NCI-H187 treated with DMSO at 0.1 percent for 48 hours (cell line): ENCODE measurements around the gene TMEM218.
"Not testable (repeated sequence)": the region's sequence is repeated elsewhere in the genome, so short reads cannot be mapped to it uniquely, and the experiment has no call there.

Source experiments
- DNase-seq: peaks from one replicate; lab custom pipeline; 2025; lab: John Stamatoyannopoulos, UW

The TMEM218 gene

DNA sequence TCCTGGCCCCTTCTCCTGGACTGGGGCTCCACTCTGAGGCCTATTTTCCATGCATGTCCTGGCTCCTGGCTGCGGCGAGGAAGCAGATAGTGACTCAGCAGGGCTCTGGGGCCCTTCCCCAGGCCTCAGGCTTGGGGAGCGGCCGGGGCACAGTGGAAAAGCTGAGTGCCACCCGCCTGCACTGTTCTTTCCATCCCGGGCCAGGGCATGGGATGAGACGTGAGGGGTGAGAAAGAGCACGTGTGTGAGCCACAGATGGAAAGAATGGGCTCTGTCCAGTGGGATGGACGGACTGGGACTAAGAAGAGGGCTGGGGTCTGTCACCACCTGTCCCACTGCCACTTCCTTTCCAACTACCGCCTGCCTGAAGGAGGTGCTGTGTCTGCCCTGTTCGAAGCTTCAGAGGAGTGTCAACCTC lies 35.5 kb downstream of the TMEM218 start:
- no peak for DNase-seq

DNA sequence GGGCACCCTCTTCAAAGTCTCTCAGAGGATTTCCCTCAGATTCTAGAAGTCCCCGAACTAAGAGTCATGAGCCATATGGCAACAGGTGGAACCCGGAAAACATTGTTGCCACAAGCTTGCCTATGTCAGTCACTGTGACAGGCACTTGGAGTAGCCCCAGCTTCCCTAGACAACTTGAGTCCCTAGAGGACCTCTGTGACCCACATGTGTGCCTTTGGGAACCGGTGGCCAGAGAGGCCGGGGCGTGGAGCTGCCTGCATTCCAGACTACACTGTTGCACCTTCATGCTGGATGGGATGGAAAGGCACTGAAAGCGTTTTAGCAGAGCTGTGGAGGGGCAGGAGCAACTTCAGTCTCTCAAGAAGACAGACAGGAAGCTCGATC lies 36.2 kb downstream of the TMEM218 start:
- no peak for DNase-seq

DNA sequence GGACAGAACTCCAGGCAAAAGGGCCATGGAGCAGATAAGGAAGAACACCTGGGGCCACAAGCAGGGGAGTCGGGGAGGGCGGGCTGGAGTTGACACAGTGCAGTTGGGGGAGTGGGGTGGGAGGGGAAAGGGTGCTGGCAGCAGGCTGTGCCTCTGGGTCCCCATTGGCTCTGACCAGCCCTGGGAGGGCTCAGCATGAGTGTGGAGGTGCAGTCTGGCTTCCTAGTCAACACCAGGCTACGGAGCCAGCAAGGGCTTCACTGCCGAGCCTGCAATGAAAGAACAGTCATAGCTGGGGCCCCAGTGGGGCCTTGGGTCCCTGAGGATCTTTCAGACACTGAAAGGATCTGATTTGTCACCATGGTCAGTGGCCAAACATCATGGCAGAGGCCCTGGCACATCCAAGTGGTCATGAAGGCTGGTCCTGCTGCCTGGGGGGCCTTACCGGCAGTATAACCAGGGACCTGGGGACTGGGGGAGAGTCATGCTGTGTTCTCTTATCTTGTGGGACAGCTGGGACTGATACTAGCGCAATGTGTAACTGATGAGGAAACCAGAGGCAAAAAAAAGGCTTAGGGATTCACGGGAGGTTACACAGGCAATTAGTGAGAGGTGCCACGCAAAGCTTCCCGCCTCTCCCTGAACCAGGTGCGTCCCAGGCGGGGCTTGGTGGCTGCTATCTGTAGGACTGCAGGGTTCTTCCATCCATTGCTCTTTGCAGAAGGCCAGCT lies 36.8 kb downstream of the TMEM218 start:
- no peak for DNase-seq

DNA sequence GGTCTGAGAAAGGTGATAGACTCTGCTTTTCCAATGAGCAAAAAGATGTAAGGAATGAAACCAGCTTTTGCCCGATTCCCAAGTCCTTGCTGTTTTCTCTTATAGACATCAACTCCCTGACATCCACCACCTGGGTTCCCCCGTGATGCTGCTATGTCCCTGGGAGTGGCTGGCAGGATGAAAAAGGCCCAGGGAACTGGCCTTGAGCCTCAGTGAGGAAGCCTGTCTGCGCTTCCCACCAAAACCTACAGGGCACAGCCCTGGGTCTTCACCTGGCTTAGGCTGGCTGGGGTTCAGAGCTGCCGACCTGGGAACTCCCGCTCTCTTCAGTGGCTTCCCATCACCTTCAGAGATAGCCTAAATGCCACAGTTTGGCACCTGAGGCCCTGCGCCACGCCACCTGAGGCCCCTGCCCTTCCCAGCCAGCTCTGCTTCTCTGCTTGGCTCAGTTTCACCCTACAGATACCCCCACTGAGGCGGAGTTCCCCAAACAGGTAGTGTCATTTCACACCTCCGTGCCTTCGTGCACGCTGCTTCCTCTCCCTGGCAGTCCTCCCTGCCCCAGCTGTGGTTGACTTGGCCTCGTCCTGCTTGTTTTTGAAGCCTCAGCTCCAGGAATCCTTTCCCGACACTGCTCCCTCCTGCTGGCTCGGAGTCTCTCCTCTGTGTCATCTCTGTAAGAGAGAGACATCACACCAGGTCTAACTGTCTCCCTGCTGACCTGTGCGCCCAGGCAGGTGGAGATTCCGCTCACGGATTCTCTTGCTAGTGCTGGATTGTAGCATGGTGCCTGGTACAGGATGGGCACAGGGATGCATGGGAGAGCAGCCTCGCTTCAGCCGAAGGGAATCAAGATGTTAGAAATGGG lies 37.6 kb downstream of the TMEM218 start:
- no peak for DNase-seq

DNA sequence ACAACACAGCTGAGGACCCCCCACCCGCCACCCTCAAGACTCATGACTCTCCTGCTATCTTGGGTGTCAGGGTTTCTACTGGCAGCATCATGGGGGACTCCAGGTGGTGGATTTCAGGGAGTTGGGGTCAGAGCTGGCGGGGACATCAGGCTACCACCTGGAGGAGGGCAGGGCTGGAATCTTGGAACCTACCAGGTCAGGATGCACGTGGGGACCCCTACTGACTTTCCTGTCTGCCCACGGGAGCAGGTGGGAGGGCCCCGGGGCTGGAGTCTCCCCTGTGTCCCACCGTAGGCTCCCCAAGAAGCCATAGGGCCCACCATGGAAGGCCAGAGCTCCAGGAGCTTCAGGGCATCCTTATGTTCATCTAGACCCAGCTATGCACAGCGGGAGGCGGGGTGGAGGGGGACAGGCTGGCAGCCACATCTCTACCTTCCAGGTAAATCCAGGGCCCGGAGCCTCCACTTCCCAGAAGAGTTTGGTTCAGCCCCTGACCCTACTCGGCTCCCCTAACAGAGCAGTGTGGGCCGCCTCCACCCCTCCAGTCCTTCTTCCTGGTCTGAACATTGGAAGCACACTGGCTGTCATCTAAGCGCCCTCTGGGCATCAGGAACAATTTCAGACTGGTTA lies 38.4 kb downstream of the TMEM218 start:
- no peak for DNase-seq

DNA sequence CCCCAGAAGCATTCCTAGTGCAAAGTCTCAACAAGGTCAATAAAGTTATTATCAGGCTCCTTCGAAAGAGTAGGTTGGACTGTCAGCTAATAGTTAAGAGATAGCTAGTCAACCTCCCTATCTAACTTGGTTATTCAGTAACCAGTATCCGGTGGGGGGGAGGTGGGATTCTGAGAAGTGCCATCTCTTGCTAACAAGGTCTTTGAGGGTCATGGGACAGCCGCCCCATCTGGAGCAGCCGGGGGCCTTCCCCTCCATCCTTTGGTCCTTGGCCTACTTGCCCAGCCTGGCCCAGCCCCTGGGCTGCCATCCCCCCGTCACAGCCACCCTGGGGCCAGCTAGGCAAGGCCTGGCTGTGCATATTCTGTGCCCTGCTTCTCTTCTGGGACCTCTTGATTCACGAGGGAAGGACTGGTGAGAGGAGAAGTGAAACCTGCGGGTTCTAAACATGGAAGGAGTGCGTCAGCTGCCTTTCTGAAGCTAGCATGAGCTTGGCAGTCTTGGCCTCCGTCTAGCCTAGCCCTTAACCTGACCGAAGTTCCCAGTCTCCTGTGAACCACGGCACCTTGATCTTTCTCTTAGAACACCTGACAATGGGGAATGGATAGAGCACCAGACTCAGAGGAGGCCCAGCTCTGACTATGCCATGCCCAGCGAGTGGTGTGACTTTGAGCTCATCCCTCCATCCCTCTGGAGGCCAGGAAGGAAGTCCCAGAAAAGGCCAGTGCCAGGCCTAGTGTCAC lies 39.0 kb downstream of the TMEM218 start:
- no peak for DNase-seq

DNA sequence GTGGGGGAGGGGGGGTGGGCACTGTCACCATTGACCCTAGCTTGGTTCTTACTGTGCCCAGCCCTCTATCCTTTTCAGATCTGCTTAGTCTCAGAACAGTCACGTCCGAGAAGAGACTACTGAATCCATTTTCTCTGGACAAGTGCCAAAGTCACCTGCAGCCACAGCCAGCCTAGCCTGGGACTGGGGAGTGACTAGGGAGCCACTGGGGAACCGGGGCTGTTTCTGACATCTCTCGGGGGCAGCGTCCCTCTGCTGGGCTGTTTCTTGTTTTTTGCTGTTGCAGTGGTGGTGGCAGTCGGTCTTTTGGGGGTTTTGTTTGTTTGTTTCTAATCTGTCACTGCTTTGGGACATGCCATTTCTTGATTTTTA lies 39.6 kb downstream of the TMEM218 start:
- DNase-seq: no peak

DNA sequence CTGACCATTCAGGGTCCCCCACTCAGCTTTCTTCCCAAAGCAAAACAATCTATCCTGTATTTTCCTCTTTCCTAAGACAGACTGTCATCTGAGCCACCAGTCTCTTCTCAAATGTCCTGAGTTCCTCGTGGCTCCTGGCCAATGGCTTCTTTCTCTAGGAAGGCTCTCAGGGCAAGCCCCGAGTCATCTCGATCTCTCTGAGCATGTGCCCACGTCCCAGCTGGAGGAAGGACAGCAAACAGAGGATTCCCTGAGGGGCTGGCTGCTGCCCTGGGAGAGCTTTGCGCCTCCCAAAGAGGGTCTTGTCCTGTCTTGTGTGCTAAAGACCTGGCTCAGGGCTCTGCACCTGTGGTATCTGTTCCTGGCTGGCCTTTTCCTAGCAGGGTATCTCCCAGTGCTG lies 40.0 kb downstream of the TMEM218 start:
- DNase-seq: no peak

DNA sequence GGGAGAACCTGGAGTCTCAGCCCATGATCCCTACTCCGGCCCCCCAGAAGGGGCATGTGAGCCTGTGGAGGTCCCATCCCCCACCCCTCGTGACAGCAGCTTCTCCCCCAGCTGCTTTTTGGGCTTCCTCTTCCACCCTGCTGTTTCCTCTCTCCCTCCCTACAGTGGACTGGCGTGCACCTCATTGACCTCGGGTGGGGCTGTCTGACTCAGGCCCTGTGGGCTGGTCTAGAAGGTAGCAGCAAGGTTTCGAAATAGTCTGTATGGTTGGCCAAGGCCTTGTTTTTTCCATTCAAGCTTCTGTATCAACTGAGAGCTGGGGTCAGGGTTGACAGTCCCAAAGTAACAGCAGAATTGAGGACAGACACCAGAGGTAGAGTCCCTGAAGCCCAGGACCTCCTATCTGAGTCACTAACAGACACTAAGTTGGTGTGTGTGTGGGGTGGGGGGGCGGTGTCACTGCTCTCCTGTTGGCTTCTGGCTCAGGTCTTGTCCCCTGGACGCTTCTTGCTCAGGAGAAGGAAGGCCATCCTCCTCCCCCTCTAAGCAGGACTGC lies 40.6 kb downstream of the TMEM218 start:
- no peak for DNase-seq

DNA sequence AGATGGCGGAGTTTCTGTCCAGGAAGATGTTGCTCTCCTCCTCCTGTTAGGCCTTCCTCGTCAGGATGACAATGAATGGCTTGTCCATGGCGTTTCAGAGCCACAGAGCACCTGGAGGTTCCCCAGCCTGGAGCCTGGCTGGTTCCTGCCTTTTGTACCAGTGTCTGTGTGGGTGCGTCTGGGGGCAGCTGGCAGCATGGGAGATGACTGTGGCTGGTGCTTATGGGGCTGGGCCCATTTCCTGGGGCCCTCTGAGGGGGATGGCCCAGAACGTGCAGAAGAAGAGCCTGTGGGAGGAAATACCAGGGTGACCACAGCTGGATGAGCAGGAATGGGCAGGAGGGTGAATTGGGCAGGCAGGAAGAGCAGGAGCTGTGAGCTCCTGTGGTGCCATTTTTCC lies 41.6 kb downstream of the TMEM218 start:
- no peak for DNase-seq

DNA sequence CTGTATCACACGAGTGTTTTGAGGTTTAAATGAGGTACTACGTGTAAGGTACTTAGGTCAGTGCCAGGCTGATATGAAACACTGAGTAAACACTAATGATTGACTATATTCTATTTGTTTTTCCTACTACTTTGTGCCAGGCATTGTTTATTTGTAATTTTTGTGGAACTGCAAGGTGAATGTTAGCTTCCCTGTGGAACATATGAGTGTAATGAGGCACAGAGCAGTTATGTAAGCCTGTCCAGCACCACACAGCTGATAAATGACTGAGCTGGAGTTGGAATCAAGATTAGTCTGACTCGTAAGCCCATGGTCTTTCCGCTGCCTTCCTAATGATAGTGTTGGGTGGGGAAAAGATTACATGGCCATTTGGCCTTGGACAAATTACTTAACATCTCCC lies 42.4 kb downstream of the TMEM218 start:
- no peak for DNase-seq

DNA sequence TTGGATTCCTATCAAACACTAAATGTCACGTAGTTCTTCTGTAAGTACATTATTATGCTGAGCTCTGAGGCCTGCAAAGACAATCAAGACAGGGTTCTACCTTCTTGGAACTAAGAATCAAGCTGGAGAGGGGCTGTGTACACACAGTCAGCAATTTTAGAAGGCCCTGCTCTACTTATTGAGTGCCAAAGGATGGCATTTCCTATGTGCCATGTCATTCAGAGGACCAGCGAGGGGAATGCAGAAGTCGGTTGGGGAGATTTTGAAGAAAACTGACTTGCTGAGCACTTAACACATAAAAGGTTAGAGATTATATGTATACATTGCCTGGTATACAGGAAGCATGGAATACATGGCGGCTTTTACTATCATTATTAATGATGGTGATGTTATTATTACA lies 43.1 kb downstream of the TMEM218 start:
- no peak for DNase-seq

DNA sequence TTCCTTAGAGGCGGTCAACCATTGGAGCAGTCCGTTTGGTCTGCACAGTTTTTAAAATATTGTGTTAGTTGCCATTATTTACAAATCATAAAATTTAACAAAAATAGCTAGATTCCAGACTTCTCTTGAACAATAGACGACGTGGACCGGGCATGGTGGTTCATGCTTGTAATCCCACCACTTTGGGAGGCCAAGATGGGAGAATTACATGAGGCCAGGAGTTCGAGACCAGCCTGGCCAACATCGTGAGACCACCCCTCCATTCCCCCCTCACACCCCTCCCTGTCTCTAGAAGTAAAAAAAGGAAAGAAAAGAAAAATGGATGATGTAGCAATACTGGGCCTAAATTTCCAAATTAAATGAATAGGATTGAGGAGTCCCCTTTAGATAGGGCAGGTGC lies 47.4 kb downstream of the TMEM218 start:
- DNase-seq: no peak

DNA sequence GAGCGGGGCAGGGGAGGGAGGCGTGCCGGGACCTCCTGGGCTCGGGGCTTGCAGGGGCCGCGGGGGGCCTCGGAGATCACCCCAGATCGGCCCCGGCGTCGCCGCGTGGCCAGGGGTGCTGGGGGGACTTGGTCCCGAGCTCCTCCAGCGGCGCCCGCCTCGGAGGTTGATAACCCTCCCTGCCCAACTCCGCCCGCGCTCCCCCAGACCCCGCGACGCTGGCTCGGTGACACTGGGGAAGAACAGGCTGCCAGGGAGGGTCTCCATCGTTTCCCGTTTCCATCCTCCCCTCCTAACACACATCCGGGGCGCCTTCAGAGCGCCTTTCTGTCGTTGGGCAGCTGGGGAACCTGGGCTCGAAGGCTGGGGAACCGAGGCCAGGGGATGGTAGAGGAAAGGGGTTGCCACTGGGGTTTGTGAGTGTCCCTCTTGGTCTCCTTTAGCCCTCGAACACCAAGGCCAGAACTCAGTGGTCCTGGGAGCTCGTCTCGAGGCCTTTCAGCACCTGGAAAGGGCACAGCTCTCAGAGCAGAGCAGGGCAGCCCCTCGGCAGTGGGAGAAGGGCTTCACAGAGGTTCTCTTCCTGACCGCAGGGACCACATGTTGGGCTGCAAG lies 47.9 kb downstream of the TMEM218 start:
- DNase-seq: no peak

DNA sequence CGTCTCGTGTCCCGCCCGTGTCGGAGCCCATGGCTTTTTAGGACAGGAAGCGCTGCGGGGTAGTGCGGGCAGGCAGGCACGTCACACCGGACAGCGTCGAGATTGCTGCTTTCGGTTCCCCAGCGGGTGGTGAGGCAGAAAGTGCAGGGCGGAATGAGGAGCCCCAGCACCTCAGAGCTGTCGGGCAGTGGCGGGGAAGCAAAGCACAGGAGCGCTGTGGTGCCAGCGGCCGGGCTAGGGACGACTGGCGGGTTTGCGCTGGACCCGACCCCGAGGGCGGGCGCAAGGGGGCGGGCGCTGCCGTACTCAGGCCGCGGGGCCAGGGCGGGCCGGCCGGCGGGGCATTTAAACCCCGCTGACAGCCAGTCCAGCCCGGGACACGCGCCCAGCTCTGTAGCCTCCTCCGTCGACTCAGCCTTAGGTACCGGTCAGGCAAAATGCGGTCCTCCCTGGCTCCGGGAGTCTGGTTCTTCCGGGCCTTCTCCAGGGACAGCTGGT lies 48.4 kb downstream of the TMEM218 start, which contains the start of gene SLC37A2:
TSS of gene SLC37A2 (plus strand) at position 375 of the 498 bp plus-strand sequence. CDS start at position 438, 63 bp downstream.
- no peak for DNase-seq

DNA sequence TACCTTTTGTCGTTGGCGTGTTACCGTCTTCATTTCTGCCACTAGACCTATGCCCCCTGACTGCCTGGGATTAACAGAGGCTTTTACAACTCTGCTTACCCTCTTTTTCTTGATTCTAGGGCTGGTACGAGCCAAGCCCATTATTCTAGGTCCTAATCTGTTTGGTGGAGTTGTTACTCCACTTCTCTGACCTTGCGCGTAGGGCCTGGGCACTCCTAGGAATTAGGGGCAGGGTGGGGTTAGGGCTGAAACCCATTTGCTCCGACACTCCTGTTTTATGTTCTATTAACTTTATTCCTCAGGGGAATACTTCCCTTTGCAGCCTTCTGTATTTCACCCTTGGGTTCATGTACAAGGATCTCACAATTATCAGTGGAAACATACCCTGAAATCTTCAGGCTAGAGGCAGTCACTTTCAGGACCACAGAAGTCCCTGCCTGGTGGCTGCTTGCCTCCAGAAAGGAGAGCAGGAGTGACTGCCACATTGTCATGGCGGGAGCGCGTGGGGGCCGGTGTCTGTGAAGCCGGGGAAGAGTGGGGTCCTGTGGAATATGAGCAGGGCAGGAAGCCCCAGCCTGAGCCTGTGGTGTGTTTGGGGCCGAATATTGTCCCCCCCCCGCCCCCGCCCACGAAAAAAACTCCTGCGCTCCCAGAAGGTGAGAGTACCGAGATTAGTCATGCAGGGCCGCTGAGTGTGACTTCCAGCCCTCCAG lies 49.1 kb downstream of the TMEM218 start:
- no peak for DNase-seq

DNA sequence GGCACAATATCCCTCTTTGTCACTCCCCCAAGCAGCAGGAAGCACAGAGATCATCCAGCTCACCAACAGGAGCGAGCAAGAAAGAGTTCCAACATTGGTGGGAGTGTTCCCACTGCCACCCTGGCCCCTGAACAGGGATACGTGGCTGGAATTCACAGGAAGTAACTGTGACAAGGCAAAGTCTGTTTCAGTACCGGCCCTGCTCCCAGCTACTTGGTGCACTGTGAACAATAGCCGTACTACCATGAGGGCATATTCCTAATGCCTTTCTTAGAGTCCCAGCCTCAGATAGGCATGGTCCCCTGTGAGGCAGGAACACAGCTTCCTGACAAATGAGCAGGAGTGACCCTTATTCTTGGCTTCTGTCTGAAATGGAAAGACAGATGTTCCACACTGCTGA lies 50.1 kb downstream of the TMEM218 start:
- DNase-seq: no peak

DNA sequence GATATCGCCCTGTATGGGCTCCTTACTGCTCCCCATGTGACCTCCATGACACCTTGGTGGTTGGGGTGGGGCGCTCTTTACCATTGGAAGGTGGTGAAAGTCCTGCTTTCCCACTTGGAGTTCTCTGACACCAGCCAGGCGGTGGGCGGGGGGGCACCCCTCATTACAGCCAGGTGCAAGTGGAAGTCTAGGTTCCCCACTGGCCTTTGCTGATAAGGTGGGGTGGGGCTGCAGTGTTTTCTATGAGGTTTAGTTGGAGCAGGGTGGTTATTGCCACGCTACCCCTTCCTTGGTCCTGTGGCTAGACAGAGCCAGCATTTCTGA lies 53.8 kb downstream of the TMEM218 start:
- no peak for DNase-seq

DNA sequence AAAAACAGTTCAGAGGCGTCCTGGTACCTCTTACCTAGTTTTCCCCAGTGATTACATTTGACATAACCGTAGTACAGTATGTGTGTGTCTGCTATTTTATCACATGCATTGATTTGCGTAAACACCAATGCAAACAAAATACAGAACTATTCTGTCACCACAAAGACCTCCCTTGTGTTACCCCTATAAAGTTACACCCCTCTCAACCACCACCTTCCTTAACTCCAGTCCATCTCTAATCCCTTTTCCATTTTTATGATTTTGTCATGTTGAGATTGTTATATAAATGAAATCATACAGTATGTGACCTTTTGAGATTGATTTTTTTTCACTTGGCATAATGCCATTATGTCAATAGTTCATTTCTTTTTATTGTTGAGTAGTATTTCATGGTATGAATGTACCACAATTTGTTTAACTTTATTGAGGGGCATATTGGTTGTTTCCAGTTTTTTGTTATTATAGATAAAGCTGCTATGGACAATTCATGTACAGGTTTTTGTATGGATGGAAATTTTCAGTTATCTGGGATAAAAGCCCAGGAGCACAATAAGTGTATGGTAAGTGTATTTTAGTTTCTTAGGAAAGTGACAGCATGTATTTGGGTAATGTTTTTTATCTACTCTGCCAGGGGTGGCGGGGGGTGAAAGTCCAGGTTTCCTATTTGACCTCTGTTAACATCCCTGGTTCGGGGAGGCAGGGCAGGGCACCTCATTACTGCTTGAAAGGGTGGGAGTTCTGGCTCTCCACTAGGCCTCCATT lies 54.3 kb downstream of the TMEM218 start:
- DNase-seq: no peak

DNA sequence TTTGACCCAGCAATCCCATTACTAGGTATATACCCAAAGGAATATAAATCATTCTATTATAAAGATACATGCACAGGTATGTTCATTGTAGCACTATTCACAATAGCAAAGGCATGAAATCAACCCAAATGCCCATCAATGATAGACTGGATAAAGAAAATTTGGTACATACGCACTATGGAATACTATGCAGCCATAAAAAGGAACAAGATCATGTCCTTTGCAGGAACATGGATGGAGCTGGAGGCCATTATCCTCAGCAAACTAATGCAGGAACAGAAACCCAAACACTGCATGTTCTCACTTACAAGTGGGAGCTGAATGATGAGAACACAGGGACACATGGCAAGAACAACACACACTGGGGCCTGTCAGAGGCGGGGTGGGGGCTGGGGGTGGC lies 55.3 kb downstream of the TMEM218 start:
- not testable (repeated sequence) for DNase-seq
